AG04449 (cell line): ENCODE measurements around the gene MPO.

ENCODE experiments used
- CTCF ChIA-PET: fragments of 350-600 bp; formaldehyde crosslinking; extraction: SDS; loops from one replicate; lab custom pipeline; 2021; ENCODE audit warnings: antibody characterized with exemption; lab: Yijun Ruan, JAX
- POLR2A ChIA-PET: fragments of 400-600, 350-600 bp; formaldehyde crosslinking; extraction: SDS; loops from one replicate; lab custom pipeline; 2020; ENCODE audit warnings: antibody characterized with exemption, inconsistent platforms; lab: Yijun Ruan, JAX
- DNase-seq: peaks from one replicate; pipeline ENCODE4 v3.0.0-alpha.2; 2010; ENCODE audit warnings: low read depth, low spot score
- H3K4me3 ChIP-seq: 2 replicates; pipeline ENCODE4 v1.5.1; 2011; ENCODE audit warnings: low read depth, mild to moderate bottlenecking, control low read depth, low read length
- TF ChIP-seq, protein P1 (sequence below): IDR thresholded peaks from one replicate; pipeline ENCODE4 v1.5.1; 2011; ENCODE audit warnings: mild to moderate bottlenecking, moderate library complexity, low read length, control low read depth, inconsistent platforms; ENCODE audit not compliant: insufficient read depth; ENCODE audit errors: missing control alignments

Gene MPO, protein sequence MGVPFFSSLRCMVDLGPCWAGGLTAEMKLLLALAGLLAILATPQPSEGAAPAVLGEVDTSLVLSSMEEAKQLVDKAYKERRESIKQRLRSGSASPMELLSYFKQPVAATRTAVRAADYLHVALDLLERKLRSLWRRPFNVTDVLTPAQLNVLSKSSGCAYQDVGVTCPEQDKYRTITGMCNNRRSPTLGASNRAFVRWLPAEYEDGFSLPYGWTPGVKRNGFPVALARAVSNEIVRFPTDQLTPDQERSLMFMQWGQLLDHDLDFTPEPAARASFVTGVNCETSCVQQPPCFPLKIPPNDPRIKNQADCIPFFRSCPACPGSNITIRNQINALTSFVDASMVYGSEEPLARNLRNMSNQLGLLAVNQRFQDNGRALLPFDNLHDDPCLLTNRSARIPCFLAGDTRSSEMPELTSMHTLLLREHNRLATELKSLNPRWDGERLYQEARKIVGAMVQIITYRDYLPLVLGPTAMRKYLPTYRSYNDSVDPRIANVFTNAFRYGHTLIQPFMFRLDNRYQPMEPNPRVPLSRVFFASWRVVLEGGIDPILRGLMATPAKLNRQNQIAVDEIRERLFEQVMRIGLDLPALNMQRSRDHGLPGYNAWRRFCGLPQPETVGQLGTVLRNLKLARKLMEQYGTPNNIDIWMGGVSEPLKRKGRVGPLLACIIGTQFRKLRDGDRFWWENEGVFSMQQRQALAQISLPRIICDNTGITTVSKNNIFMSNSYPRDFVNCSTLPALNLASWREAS

DNA sequence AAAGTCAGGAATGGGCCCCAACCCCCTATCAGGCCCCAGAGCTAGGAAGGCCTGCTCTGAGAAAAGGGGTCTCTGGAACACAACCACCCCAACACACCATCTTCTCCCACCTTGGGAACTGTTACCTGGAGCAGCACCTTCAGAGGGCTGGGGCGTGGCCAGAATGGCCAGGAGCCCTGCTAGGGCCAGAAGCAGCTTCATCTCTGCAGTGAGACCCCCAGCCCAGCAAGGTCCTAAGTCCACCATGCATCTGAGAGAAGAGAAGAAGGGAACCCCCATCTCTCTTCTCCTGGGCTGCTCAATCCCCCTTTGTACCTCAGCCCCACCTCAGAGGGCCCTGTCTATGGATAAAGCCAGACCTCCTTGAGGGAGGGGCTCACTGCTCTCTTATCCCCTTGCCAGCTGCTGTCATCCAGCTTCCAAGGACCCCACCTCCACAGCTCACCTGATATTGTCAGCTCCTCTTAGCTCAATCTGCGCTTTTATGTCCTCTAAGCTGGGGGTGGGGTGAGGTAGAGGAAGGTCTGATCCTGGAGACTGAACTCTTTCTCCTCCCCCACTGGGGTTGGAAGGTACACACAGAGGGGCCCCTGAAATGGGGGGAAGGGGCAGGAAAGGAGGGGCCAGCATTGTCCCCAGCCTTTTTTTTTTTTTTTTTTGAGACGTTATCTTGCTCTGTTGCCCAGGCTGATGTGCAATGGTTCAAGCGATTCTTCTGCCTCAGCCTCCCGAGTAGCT, at the start of gene MPO:
TSS of gene MPO (minus strand) at position 456 of the 738 bp plus-strand sequence. CDS start at position 279, 177 bp downstream.
- POLR2A ChIA-PET: interaction anchor here (0.7 kb wide), 1 partner anchor 71 kb away, joined by 3 read pairs; the partner anchor contains the start of gene SUPT4H1
- H3K4me3 ChIP-seq: no peak within 1 kb of the TSS
- CTCF ChIA-PET: interaction anchor here (1.3 to 1.7 kb wide), 2 partner anchors 31 to 37 kb away, joined by 3 to 5 read pairs; no protein-coding TSS in a partner anchor
- TF ChIP-seq, protein P1, sequence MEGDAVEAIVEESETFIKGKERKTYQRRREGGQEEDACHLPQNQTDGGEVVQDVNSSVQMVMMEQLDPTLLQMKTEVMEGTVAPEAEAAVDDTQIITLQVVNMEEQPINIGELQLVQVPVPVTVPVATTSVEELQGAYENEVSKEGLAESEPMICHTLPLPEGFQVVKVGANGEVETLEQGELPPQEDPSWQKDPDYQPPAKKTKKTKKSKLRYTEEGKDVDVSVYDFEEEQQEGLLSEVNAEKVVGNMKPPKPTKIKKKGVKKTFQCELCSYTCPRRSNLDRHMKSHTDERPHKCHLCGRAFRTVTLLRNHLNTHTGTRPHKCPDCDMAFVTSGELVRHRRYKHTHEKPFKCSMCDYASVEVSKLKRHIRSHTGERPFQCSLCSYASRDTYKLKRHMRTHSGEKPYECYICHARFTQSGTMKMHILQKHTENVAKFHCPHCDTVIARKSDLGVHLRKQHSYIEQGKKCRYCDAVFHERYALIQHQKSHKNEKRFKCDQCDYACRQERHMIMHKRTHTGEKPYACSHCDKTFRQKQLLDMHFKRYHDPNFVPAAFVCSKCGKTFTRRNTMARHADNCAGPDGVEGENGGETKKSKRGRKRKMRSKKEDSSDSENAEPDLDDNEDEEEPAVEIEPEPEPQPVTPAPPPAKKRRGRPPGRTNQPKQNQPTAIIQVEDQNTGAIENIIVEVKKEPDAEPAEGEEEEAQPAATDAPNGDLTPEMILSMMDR: no peak
- DNase-seq: no peak

DNA sequence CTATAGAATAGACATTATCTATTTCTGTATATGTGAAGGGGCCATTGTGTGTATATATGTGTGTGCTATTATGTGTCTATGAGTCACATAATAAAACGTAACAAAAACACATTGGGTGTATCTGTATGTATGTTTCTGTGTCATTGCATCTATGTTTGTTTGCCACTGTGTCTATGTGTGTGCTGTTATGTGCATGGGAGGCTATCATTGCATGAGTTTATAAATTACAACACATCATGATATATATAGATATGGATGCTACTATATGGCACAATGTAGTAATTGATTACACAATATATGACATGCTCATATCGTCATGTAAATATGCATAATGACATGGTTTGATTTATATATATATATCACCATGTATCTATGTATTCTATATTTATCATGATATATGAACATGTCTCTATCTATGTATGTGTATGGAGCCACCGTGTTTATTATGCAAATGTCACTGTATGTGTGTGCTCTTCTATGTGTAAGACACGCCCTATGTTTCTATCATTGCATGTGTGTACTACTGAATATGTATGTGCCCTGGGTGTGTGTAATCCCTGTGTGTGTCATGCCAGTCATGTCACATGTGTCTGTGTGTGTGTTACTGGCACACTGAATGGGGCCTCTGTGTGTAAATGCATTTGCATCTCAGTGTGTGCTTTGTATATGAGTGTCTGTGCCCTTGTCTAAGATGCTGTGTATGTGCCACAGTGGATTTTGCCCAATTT, 49.2 kb upstream of the MPO start:
- no peak for DNase-seq
- CTCF ChIA-PET: no interaction called here
- POLR2A ChIA-PET: no interaction called here
- TF ChIP-seq, protein P1: no peak
- no peak overlapping the region for H3K4me3 ChIP-seq

DNA sequence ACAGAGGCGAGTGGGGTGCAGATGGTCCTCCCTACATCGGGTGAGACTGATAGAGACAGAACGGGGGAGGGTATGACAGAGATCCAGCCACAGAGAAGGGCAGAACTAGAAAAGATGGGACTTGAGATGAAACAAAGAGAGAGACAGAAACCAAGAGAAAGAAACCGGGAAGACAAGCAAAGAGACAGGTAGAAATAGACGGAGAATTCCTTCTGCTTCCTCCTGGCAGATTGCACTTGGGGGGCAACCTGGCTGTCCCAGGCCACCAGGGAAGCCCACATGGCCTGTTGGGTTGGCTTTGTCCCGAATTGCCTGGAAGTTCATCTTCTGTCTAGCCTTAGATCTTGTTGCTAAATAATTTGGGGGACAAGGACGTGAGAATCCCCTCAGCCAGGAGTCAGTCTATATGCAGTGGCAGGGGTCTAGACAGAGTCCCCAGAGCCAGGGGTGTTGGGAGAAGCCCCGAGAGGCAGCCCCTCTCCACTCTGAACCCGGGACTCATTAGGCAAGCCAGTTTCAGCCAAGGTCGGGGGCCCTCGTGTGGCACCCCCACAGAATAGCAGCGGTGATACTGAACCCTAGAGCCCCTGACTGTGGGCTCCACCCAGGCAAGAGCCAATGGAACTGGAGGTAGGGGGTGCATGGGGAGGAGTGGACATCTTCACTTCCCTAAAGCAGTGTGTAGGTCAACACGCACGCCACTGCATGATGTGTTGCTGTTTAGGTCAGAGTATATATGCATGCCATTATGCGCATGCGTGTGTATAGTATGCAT, 48.5 kb upstream of the MPO start:
- ChIA-PET POLR2A (no interaction called here), CTCF (interaction anchor here (1.5 to 1.9 kb wide), 2 partner anchors 8 to 79 kb away, joined by 4 to 10 read pairs; no protein-coding TSS in a partner anchor)
- TF ChIP-seq, protein P1: peak; percentile 30
- no peak overlapping the region for H3K4me3 ChIP-seq
- no peak for DNase-seq

DNA sequence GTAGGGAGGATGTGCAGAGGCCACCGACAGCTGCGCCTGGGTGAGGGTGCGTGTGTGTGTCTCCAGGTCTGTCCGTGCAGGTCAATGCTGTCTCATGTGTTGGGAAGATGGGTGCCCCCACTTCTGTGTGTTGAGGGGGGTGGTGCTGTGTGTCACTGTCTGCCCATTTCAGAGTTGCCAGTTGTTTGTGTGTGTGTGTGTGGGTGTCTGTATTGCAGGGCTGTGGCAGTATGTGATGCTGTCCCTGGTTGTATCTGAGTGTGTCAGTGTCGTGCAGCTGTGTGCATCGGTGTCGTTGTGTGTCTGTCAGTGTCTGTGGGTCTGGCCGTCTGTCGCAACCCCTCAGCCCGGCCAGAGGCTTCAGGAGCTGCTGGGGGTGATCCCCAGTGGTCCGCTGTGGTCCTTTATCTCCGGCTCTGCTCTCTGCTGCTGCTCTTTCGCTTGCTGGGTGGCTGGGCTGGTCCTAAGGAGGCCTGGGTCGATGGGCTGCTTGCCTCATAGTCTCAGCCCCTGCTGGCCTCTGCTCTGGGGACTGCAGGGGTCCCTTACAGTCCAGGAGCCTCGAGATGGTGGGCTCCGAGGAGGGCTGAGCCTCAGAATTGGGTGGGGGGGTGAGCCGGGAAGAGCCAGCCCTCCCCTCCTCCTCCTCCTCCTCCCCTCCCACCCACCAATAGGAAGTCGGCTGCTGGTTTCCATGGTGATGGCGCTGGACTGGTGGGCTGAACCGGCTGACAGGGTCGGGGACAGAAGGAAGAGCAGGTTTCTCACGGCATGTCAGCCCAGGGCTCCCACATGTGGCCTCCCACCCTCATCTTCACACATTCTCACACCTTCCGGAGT, 47.7 kb upstream of the MPO start, which contains the start of gene TSPOAP1:
TSS of gene TSPOAP1 (minus strand) at position 601 of the 840 bp plus-strand sequence. CDS start 875 bp downstream, outside the sequence.
- H3K4me3 ChIP-seq: no peak within 1 kb of the TSS
- CTCF ChIA-PET: interaction anchor here (0.8 to 3.9 kb wide), 4 partner anchors 9 to 79 kb away, joined by 3 to 22 read pairs (median 7); no protein-coding TSS in a partner anchor
- TF ChIP-seq, protein P1: no peak
- POLR2A ChIA-PET: interaction anchor here (1.2 to 1.5 kb wide), 2 partner anchors 10 to 23 kb away, joined by 4 to 6 read pairs; partner anchors contain the start of gene SUPT4H1
- no peak for DNase-seq
